CD14-positive monocyte (primary cell): ENCODE results near the gene SLC9A9. TPM values are rescaled to one million over a fixed set of nuclear protein-coding genes. Genes with fewer than 3 reads are reported as not detected.

Source experiments
- DNase-seq, 3 donors: peaks; one replicate each; pipeline ENCODE4 v3.0.0-alpha.2; 2011 to 2022
- H2AFZ ChIP-seq: 2 replicates; pipeline ENCODE4 v1.6.0; 2012; ENCODE audit warnings: mild to moderate bottlenecking, low read depth, low read length, inconsistent platforms; ENCODE audit not compliant: insufficient read depth, poor library complexity, severe bottlenecking
- H3K27ac ChIP-seq, 2 donors: 1 replicate in 1 of 2; 2 replicates in 1 of 2; pipeline ENCODE4 v1.5.1; 2012 to 2013; ENCODE audit warnings: low read length in 2 of 2, control low read depth in 1 of 2, inconsistent platforms in 1 of 2, low read depth in 1 of 2, mild to moderate bottlenecking in 1 of 2
- H3K27me3 ChIP-seq, 2 donors: one replicate each; pipeline versions ENCODE4 v1.6.0 to v1.6.1; 2011 to 2013; ENCODE audit warnings: low read length in 2 of 2; ENCODE audit not compliant: control insufficient read depth in 2 of 2, insufficient read depth in 2 of 2
- H3K36me3 ChIP-seq, 2 donors: replicated peaks in 1 of 2; 1 replicate in 1 of 2; 2 replicates in 1 of 2; pipeline versions ENCODE4 v1.5.1 to v1.6.1; 2012 to 2013; ENCODE audit warnings: low read length in 2 of 2, control low read depth in 1 of 2, inconsistent platforms in 1 of 2, mild to moderate bottlenecking in 1 of 2; ENCODE audit not compliant: insufficient read depth in 2 of 2, control insufficient read depth in 1 of 2
- H3K4me1 ChIP-seq, 2 donors: 1 replicate in 1 of 2; 2 replicates in 1 of 2; pipeline versions ENCODE4 v1.5.1 to v1.6.1; 2012 to 2013; ENCODE audit warnings: low read length in 2 of 2, control low read depth in 1 of 2, inconsistent platforms in 1 of 2, mild to moderate bottlenecking in 1 of 2, moderate library complexity in 1 of 2; ENCODE audit not compliant: insufficient read depth in 2 of 2, control insufficient read depth in 1 of 2
- H3K4me2 ChIP-seq: replicated peaks from 2 replicates; pipeline ENCODE3; 2012; ENCODE audit warnings: low read length, moderate library complexity, mild to moderate bottlenecking; ENCODE audit not compliant: poor library complexity, severe bottlenecking; ENCODE audit errors: extremely low read depth
- H3K4me3 ChIP-seq, 3 experiments: fragments of 200-600 bp in 1 of 3; sonication (generic) in 1 of 3; replicated peaks in 1 of 3; 1 replicate in 2 of 3; 2 replicates in 1 of 3; pipeline ENCODE4 v1.5.1; 2011 to 2013; ENCODE audit warnings: low read length in 3 of 3, mild to moderate bottlenecking in 3 of 3, control low read depth in 2 of 3, low read depth in 2 of 3, inconsistent platforms in 1 of 3, moderate library complexity in 1 of 3
- H3K79me2 ChIP-seq: 2 replicates; pipeline ENCODE4 v1.6.0; 2012; ENCODE audit warnings: mild to moderate bottlenecking, control low read depth, inconsistent platforms, low read length, moderate library complexity; ENCODE audit not compliant: insufficient read depth
- H3K9ac ChIP-seq: 2 replicates; pipeline ENCODE4 v1.6.0; 2017; ENCODE audit warnings: low read length, mild to moderate bottlenecking; ENCODE audit not compliant: insufficient read depth, poor library complexity, severe bottlenecking
- H3K9me3 ChIP-seq, 2 donors: replicated peaks in 1 of 2; 1 replicate in 1 of 2; 2 replicates in 1 of 2; pipeline versions ENCODE4 v1.5.1 to v1.6.1; 2012 to 2013; ENCODE audit warnings: low read length in 2 of 2, control low read depth in 1 of 2; ENCODE audit not compliant: control insufficient read depth in 1 of 2, insufficient read depth in 1 of 2
- H4K20me1 ChIP-seq: 2 replicates; pipeline ENCODE4 v1.6.0; 2012; ENCODE audit warnings: mild to moderate bottlenecking, low read length, control low read depth, moderate library complexity; ENCODE audit not compliant: insufficient read depth
- H3K27ac Mint-ChIP-seq, 7 donors: one replicate each; pipeline ENCODE4 v1.8.0; 2020; ENCODE audit warnings: mild to moderate bottlenecking in 7 of 7, mixed read lengths in 7 of 7, moderate library complexity in 6 of 7, inconsistent platforms in 2 of 7
- H3K27me3 Mint-ChIP-seq, 3 donors: one replicate each; pipeline ENCODE4 v1.8.0; 2021 to 2022; ENCODE audit warnings: low read depth in 3 of 3, mild to moderate bottlenecking in 3 of 3, mixed read lengths in 3 of 3, moderate library complexity in 3 of 3, inconsistent platforms in 1 of 3
- H3K36me3 Mint-ChIP-seq, 2 donors: one replicate each; pipeline ENCODE4 v1.8.0; 2020; ENCODE audit warnings: mixed read lengths in 2 of 2, inconsistent platforms in 1 of 2, mild to moderate bottlenecking in 1 of 2
- H3K4me1 Mint-ChIP-seq: one replicate; pipeline ENCODE4 v1.8.0; 2020; ENCODE audit warnings: mild to moderate bottlenecking, mixed read lengths
- H3K4me3 Mint-ChIP-seq, 2 donors: one replicate each; pipeline ENCODE4 v1.8.0; 2020; ENCODE audit warnings: mild to moderate bottlenecking in 2 of 2, mixed read lengths in 2 of 2, moderate library complexity in 1 of 2
- H3K9me3 Mint-ChIP-seq, 7 donors: one replicate each; pipeline ENCODE4 v1.8.0; 2020 to 2022; ENCODE audit warnings: mixed read lengths in 7 of 7, mild to moderate bottlenecking in 6 of 7, moderate library complexity in 6 of 7, inconsistent platforms in 2 of 7
- WGBS: methylation state at CpG from one replicate; pipeline ENCODE4 v1.1.5; 2013; ENCODE audit warnings: missing lambda C conversion rate; ENCODE audit not compliant: insufficient coverage; 5-methylcytosine and 5-hydroxymethylcytosine counted together
- intact Hi-C, 2 donors: fragments of 100-400 bp; cut with micrococcal nuclease; formaldehyde crosslinking; loops; one replicate each; pipeline versions ENCODE4 v1.15.0 to v1.15.1; 2023
- polyA plus RNA-seq, 3 donors: library from polyadenylated mRNA; depleted of rRNA in 1 of 3; unstranded in 2 of 3; stranded (reverse) in 1 of 3; fragments of 300-500 nt in 2 of 3; fragments of >200 nt in 1 of 3; fragmentation: Illumina TruSeq in 2 of 3; gene quantifications; 1 replicate in 2 of 3; 2 replicates in 1 of 3; pipeline ENCODE4 v1.2.3, GENCODE V29; 2012 to 2021
- TF ChIP-seq, protein P1 (sequence below): fragments of 200-600 bp; IDR thresholded peaks from one replicate; pipeline ENCODE4 v1.8.0; 2022; ENCODE audit warnings: antibody characterized with exemption, mild to moderate bottlenecking

The SLC9A9 gene
- polyA plus RNA-seq, 3 donors: 14.1 to 32.8 (median 27.0) TPM

DNA sequence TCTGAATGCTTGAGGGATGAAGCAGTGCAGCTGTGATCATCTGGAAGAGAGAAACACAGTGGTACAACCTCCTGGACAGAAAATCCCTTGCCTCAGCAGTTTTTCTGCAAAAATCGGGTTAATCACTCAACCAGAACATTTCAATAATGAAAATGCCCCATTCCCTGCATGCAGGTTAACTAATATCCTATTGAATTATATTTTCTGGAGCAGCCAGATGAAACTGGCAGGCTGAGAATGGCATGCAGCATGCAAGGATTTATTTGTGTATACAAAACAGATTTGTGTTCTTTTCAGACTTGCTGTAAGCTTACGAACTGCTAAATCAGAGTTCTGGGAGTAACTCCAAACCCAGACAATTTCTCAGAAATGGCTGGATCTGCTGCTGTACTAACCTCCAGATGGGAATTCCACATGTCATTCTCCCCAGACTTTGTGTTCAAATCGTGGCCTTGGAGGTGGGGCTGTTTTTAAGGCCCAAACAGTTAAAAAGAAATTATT, 39.1 kb downstream of the SLC9A9 start:
- H3K79me2 ChIP-seq: peaks cover 20% of the 10 kb centered on the region
- WGBS: 88% methylated on average over 1 of the region's 3 CpGs
- no peak overlapping the region for H3K4me3 Mint-ChIP-seq
- H3K4me2 ChIP-seq: no peak overlapping the region
- H3K27ac ChIP-seq: no peak overlapping the region
- H3K27me3 ChIP-seq: no peaks in the 10 kb centered on the region
- peaks cover 3 to 4% of the 10 kb centered on the region in 2 donors for H3K36me3 Mint-ChIP-seq
- no peaks in the 10 kb centered on the region for H4K20me1 ChIP-seq
- peaks cover 0 to 1% (median 0%) of the 10 kb centered on the region in 3 donors for H3K27me3 Mint-ChIP-seq
- H3K4me1 ChIP-seq: peaks cover 72% of the 10 kb centered on the region in 2 donors
- no peaks in the 10 kb centered on the region for H3K9me3 Mint-ChIP-seq
- H3K9me3 ChIP-seq: no peaks in the 10 kb centered on the region
- H3K9ac ChIP-seq: no peak overlapping the region
- H3K4me1 Mint-ChIP-seq: peaks cover 72% of the 10 kb centered on the region
- H2AFZ ChIP-seq: no peak overlapping the region
- intact Hi-C loops: no loop called here
- H3K36me3 ChIP-seq: no peaks in the 10 kb centered on the region
- no peak overlapping the region for H3K4me3 ChIP-seq
- no peak overlapping the region for H3K27ac Mint-ChIP-seq
- TF ChIP-seq, protein P1, sequence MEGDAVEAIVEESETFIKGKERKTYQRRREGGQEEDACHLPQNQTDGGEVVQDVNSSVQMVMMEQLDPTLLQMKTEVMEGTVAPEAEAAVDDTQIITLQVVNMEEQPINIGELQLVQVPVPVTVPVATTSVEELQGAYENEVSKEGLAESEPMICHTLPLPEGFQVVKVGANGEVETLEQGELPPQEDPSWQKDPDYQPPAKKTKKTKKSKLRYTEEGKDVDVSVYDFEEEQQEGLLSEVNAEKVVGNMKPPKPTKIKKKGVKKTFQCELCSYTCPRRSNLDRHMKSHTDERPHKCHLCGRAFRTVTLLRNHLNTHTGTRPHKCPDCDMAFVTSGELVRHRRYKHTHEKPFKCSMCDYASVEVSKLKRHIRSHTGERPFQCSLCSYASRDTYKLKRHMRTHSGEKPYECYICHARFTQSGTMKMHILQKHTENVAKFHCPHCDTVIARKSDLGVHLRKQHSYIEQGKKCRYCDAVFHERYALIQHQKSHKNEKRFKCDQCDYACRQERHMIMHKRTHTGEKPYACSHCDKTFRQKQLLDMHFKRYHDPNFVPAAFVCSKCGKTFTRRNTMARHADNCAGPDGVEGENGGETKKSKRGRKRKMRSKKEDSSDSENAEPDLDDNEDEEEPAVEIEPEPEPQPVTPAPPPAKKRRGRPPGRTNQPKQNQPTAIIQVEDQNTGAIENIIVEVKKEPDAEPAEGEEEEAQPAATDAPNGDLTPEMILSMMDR: no peak
- DNase-seq: no peak

DNA sequence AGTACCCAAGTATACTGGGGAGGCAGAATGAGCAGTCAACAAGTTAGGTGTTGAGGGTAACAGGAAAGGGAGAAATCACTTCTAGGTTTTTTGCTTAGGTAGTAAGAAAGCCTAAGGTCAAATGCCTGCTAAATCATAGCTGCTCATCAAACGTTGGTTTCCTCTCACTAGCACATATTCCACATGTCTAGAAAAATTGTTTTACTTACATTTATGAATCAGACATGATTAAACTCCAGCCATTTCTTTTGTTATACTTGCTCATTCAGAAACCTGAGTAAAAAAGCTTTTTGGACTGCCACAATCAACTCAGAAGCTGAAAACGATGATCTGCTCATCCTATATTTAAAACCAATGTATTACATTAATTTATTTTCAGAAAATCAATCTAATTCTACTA, 40.2 kb downstream of the SLC9A9 start:
- no peak overlapping the region for H3K4me3 Mint-ChIP-seq
- Histone ChIP-seq H4K20me1 (no peaks in the 10 kb centered on the region), H3K4me1 (peaks cover 61% of the 10 kb centered on the region in 2 donors), H3K27me3 (no peaks in the 10 kb centered on the region), H3K79me2 (peaks cover 14% of the 10 kb centered on the region), H2AFZ (no peak overlapping the region), H3K9me3 (no peaks in the 10 kb centered on the region), H3K27ac (peak overlapping the region; percentile 70 to 85), H3K9ac (no peak overlapping the region), H3K4me3 (no peak overlapping the region), H3K4me2 (no peak overlapping the region), H3K36me3 (no peaks in the 10 kb centered on the region)
- peaks cover 3 to 4% of the 10 kb centered on the region in 2 donors for H3K36me3 Mint-ChIP-seq
- H3K4me1 Mint-ChIP-seq: peaks cover 60% of the 10 kb centered on the region
- TF ChIP-seq, protein P1: no peak
- no CpG with 5 or more reads among the region's 2 CpGs for WGBS
- intact Hi-C loops: no loop called here
- peak overlapping the region in 6 of 7 donors; percentile 77 to 94 (median 90) for H3K27ac Mint-ChIP-seq
- no peak for DNase-seq
- no peaks in the 10 kb centered on the region for H3K9me3 Mint-ChIP-seq
- H3K27me3 Mint-ChIP-seq: peaks cover 0 to 1% (median 0%) of the 10 kb centered on the region in 3 donors
